Stimulated activated CD4-positive, alpha-beta T cell treated with anti-CD3 and anti-CD28 coated beads, Interleukin-4, amount 100 ng/mL, for 4 hours (primary cell): Measurements from ENCODE around the gene SLX4IP.

ENCODE experiments used
- DNase-seq, 2 experiments: peaks; one replicate each; pipeline ENCODE4 v3.0.0-alpha.2; 2020

SLX4IP gene

GRCh38 chr20:10554285-10554684 lies 119.2 kb downstream of the SLX4IP start:
- DNase-seq = no peak

GRCh38 chr20:10555393-10555792 lies 120.3 kb downstream of the SLX4IP start:
- DNase-seq = no peak

GRCh38 chr20:10555865-10556308 lies 120.8 kb downstream of the SLX4IP start:
- no peak for DNase-seq

GRCh38 chr20:10556519-10557083 lies 121.5 kb downstream of the SLX4IP start:
- no peak for DNase-seq

- DNase-seq = no peak
These were observed 122.6 kb downstream of the SLX4IP start for GRCh38 chr20:10557685-10558084.

GRCh38 chr20:10558635-10559187 lies 123.6 kb downstream of the SLX4IP start:
- DNase-seq = peak in 1 of 2 experiments; percentile 16

- DNase-seq = no peak
These were observed 124.2 kb downstream of the SLX4IP start for GRCh38 chr20:10559266-10559665.

- DNase-seq = no peak
These were observed 125.6 kb downstream of the SLX4IP start for GRCh38 chr20:10560686-10561085.

GRCh38 chr20:10561302-10561701 lies 126.2 kb downstream of the SLX4IP start:
- no peak for DNase-seq

GRCh38 chr20:10562899-10563298 lies 127.8 kb downstream of the SLX4IP start:
- DNase-seq = no peak

GRCh38 chr20:10563935-10564492 lies 128.9 kb downstream of the SLX4IP start:
- DNase-seq = no peak

- no peak for DNase-seq
These were observed 130.3 kb downstream of the SLX4IP start for GRCh38 chr20:10565191-10565921.

- DNase-seq = no peak
These were observed 131.1 kb downstream of the SLX4IP start for GRCh38 chr20:10565922-10566897.

- no peak for DNase-seq
These were observed 132.9 kb downstream of the SLX4IP start for GRCh38 chr20:10568032-10568431.

GRCh38 chr20:10571313-10571815 lies 136.3 kb downstream of the SLX4IP start:
- DNase-seq = no peak

- DNase-seq = no peak
These were observed 137.7 kb downstream of the SLX4IP start for GRCh38 chr20:10572853-10573252.

GRCh38 chr20:10573273-10573950 lies 138.3 kb downstream of the SLX4IP start:
- DNase-seq = no peak

- DNase-seq = no peak
These were observed 138.8 kb downstream of the SLX4IP start for GRCh38 chr20:10573951-10574339.

GRCh38 chr20:10576411-10577090 lies 141.4 kb downstream of the SLX4IP start:
- DNase-seq = no peak

GRCh38 chr20:10577648-10578047 lies 142.5 kb downstream of the SLX4IP start:
- DNase-seq = no peak

GRCh38 chr20:10578607-10579006 lies 143.5 kb downstream of the SLX4IP start:
- no peak for DNase-seq
